DOHH2 (cell line): ENCODE measurements around the gene CHKB.

Source experiments
- EZH2phosphoT487 ChIP-seq: fragments of 200-600 bp; sonication (generic); IDR thresholded peaks from 2 replicates; pipeline ENCODE4 v1.6.1; 2017; ENCODE audit warnings: borderline replicate concordance, mild to moderate bottlenecking, antibody characterized with exemption, low read length, moderate library complexity, mixed read lengths
- TF ChIP-seq, protein P1 (sequence below): fragments of 200-600 bp; sonication (generic); IDR thresholded peaks from one replicate; pipeline ENCODE4 v1.5.1; 2014; ENCODE audit warnings: antibody characterized with exemption, mild to moderate bottlenecking, low read depth, low read length; ENCODE audit not compliant: poor library complexity, severe bottlenecking

DNA sequence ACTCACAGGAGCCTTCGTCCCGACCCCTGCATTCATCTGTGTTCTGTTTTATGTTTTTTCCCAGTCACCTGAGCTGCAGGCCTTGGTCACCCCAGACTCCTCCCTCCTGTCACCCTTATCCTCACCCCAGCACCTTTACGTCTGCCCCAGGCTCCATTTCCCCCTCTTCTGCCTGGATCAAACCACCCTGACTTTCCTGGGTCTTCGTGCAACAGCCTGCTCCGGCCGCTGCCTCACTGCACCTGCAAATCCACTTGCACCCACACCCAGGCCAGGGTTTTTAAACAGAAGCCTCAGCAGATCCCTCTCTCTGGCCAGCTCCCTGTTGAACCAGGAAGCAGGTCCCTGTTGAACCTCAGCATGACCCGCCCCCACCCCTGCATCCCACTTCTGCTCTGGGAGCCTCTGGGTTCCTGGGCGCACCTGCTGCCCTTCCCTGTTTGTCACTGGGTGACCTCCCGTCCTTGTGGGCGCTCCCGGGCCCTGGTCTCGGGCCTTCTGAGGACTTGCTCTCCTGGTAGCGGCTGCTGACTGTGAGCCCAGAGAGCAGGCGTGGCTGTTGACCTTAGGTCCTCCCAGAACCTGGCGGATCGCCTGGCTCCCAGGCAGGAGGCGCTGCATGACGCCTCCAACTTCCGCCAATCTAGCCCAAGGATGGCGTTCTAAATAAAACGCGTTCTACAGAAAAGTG lies 30.8 kb upstream of the CHKB start:
- TF ChIP-seq, protein P1, sequence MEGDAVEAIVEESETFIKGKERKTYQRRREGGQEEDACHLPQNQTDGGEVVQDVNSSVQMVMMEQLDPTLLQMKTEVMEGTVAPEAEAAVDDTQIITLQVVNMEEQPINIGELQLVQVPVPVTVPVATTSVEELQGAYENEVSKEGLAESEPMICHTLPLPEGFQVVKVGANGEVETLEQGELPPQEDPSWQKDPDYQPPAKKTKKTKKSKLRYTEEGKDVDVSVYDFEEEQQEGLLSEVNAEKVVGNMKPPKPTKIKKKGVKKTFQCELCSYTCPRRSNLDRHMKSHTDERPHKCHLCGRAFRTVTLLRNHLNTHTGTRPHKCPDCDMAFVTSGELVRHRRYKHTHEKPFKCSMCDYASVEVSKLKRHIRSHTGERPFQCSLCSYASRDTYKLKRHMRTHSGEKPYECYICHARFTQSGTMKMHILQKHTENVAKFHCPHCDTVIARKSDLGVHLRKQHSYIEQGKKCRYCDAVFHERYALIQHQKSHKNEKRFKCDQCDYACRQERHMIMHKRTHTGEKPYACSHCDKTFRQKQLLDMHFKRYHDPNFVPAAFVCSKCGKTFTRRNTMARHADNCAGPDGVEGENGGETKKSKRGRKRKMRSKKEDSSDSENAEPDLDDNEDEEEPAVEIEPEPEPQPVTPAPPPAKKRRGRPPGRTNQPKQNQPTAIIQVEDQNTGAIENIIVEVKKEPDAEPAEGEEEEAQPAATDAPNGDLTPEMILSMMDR, result no peak
- no peak for TF ChIP-seq EZH2phosphoT487
